SW480 (cell line): ENCODE results near the gene B4GALT6.

ENCODE experiments used
- DNase-seq: peaks from one replicate; pipeline ENCODE4 v3.0.0-alpha.2; 2016; ENCODE audit warnings: low spot score

The B4GALT6 gene

GRCh38 chr18:31658670-31659575, 25.5 kb downstream of the B4GALT6 start:
- no peak for DNase-seq

GRCh38 chr18:31657823-31658669, 26.3 kb downstream of the B4GALT6 start:
- no peak for DNase-seq

- no peak for DNase-seq
Observed at GRCh38 chr18:31656754-31657153, 27.6 kb downstream of the B4GALT6 start.

GRCh38 chr18:31655354-31655753, 29.0 kb downstream of the B4GALT6 start:
- DNase-seq: no peak

DNA sequence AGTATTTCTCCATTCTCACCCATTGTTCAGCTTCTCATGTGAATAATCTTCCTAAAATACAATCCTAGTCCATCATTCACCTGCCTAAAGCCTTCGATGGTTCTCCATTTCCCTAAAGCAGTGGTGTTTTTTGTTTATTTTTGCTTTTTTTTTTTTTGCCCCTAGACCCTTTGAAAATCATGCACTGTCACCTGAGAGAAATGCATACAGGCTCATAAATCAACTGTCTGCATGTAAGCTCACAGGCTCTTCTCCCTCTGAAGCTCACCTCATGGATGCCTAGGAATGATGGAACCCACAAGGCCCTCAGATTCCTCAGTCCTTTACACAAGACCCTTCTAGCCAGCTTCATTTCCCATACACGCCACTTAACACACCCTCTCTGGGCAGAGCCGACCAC, 31.5 kb downstream of the B4GALT6 start:
- no peak for DNase-seq

GRCh38 chr18:31652357-31652756, 32.0 kb downstream of the B4GALT6 start:
- no peak for DNase-seq

DNA sequence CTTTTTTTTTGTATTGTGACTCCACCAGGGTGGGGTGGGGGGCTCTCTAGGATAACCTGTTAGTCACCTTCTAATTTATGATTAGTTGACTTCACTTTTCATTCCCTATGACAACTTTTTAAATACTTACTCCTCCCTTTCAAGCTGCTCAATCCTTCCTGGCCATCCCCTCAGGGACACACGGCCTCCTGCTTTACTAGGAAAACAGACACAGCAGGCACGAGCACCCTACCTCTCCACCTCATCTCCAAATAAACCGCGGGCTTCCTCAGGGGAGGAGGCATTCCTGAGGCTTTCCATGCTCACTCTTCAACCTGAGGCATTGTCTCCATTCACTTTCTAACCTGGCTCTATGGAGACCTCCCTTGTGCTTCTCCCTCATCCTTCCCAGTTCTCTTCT, 33.0 kb downstream of the B4GALT6 start:
- no peak for DNase-seq

DNA sequence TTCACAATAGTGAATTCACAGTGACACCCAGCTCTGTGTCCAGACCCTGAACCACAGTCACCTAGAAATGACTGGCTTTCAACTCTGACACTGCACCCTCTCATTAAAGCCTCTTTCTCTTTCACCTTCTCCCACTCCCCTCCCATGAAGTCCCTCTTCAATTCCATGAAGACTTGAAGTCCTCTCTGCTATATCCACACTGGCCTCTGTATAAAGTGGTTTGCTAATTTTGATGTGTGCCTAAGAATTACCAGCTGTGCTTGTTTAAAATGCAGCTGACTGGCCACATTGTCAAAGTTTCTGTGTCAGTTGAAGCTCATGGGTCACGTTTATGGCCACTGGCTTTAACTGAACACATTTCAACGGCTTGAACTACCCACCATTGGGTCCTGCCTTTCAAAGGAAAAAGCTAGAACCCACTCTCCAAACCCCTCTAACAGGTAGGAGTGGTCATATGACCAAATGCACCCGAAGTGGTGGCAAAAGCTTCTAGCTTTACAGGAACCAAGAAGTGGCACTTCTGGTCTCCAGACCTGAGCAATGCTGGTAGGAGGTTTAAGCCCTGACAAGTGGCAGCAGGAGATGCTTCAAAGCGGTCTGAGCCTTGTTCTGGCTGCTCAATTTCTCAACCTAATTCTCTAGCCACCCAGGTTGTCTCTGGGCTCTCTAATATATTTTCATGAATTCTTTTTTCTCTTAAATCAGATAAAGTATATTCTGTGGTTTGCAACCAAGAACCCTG, 34.2 kb downstream of the B4GALT6 start:
- no peak for DNase-seq

- DNase-seq: no peak
Observed at GRCh38 chr18:31649449-31649848, 34.9 kb downstream of the B4GALT6 start.

- DNase-seq: peak; percentile 19
Observed at GRCh38 chr18:31648966-31649429, 35.4 kb downstream of the B4GALT6 start.

- DNase-seq: no peak
Observed at GRCh38 chr18:31648458-31648857, 35.9 kb downstream of the B4GALT6 start.

DNA sequence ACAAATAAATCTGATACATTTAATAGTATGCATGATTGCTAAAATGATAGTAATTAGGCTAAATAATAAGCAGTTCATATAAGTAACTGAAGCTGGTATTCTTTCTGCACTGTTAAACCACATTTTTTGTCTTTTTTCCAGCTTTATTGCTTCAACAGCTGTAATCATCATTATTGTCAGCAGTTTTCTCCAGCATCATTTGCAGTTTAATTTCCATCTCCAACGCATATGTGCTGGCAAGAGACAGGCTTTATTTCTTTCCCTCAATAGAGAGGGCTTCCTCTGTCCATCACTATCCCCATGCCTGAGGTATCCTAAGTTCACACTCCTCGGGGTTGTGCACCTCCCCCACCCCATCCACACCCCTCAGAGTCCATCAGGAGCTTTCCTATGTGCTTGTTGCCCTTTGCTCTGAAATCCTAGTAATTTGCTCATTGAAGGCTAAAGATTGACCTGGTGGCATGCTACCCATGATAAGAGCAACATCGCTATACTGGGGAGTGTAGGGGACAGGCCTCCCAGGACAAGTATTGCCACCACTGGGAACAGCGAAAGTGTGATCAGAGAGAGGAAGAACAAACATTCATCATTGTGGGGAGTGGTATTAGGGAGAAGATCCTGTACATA, 37.1 kb downstream of the B4GALT6 start:
- DNase-seq: no peak

- DNase-seq: no peak
Observed at GRCh38 chr18:31646332-31647126, 37.9 kb downstream of the B4GALT6 start.

DNA sequence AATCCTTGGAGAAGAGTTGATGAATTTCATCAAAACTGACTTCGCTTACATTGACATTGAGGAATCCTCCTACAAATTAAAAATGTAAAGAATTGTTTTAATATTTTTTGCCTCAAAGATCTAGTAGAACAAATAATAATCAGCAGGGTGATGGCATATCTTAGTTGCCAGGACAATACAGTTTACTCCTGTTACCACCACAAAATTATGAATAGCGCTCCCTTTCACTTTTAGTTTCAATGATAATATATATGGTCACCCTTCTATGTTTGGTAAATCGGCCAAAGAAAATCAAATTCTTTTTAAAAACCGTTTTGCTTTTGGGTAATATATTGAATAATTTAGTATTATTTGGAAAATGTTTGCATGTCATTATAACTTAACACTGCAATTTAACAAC, 39.0 kb downstream of the B4GALT6 start:
- no peak for DNase-seq

DNA sequence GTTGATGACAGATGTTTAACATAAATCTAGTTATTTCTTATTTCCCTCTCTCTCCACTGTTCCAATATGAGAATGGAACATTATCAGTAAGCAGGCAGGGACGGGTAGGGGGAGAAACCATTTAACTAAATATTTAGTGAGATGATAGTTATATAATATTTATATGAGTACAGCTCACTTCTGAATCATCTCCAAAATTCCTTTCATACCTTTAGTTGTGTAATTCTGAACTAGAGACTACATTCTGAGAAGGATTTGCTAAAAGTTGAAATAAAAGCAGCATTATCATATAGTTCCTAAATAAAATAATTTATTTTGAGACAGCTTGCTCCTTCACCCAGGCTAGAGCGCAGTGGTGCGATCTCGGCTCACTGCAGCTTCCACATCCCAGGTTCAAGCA, 41.4 kb downstream of the B4GALT6 start:
- DNase-seq: no peak

DNA sequence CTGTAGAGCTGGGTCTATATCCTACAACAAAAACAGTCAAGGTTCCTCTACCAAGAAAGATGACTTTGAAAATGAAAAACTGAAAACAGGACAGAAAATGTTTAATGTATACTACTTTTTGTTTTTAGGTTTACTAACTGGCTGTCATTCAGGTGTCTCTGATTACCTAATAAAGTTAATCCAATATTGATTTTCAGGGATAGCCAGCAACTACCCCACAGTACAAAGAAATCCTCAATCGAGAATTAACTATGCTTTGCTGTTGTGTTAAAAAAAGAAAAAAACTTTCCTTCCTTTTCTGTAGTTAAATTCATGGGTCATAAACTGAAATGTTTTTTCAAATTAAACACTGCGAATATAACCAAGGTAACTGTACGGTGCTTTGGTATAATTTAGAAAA, 46.9 kb downstream of the B4GALT6 start:
- no peak for DNase-seq

GRCh38 chr18:31636387-31636786, 48.0 kb downstream of the B4GALT6 start:
- no peak for DNase-seq

- DNase-seq: no peak
Observed at GRCh38 chr18:31634331-31634713, 50.1 kb downstream of the B4GALT6 start.

DNA sequence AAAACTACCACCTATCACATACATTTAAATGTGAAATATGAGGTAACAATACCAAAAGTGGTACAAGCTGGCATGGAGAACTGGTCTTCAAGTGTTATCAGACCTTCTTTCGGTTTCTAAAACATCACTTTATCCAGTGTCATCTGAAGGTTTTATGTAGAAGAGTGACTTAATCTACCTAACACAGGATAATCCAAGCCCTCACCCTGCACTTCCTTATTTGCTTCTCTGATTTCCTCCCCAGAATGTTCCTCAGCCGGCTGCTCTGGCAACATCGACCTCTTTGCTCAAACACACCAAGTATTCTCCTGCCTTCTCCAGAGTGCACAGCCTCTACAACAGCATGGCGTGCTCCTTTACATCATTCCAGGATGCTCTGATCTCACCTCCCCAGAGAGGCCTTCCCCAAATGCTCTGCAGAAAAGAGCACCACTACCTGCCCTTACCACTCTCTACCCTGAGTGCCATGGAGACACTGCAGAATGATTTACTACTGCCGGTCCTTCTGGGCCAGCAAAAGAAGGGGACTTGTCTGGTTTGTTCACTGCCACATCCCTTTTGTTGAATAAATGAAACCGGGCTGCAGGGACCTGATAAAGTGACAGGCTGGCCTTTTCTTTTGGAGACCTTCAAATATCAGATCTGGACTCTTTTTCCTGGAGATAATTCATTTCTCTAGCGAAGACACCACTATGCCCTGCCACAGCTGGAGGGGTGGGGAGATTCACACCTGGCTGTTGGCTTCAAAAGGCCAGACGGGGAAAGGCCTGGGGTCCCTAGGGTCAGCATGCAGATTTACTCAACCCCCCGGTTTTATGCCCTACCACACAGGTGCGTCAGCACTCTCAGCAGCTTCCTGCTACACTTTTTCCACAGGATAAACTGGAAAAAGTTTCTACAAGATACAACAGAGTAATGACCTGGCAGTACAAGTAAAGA, 50.7 kb downstream of the B4GALT6 start:
- DNase-seq: no peak

- no peak for DNase-seq
Observed at GRCh38 chr18:31632356-31632755, 52.0 kb downstream of the B4GALT6 start.
